Measurements from ENCODE around the gene ABHD2.
"Not testable (repeated sequence)": the region's sequence is repeated elsewhere in the genome, so short reads cannot be mapped to it uniquely, and the experiment has no call there.

Gene ABHD2

DNA sequence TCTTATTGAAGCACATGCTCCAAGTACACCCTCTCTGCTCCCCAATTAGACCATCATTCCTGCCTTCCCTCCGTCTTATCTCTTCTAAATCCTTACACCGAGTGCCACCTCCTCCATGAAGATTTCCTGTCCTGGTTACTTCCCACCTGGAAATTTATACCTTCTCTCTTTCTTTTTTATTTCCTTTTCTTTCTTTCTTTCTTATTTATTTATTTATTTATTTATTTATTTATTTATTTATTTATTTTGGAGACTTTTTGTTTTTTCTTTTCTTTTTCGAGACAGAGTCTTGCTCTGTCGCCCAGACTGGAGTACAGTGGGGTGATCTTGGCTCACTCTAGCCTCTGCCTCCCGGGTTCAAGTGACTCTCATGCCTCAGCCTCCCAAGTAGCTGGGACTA is 45.9 kb upstream of the ABHD2 start:
- no peak overlapping the region for H3K27ac ChIP-seq (ENCODE audit: low read length)
- DNase-seq = no peak
- no peaks in the 10 kb centered on the region for H3K9me3 ChIP-seq (replicated peaks; ENCODE audit: insufficient read depth, low read length)
- no peaks in the 10 kb centered on the region for H3K36me3 ChIP-seq (replicated peaks; ENCODE audit: insufficient read depth, low read length)
- TF ChIP-seq EZH2phosphoT487 (IDR thresholded peaks at IDR 0.05; ENCODE audit: low read length) (no peak), EZH2 (optimal IDR thresholded peaks at IDR 0.05; ENCODE audit: low read depth, low read length) (no peak), CTCF (IDR thresholded peaks at IDR 0.05; ENCODE audit: low read length) (no peak)
- H3K79me2 ChIP-seq (ENCODE audit: low read length) = no peaks in the 10 kb centered on the region
- H4K20me1 ChIP-seq (ENCODE audit: insufficient read depth, low read length) = no peaks in the 10 kb centered on the region
- no peaks in the 10 kb centered on the region for H3K9me2 ChIP-seq (replicated peaks; ENCODE audit: insufficient read depth, low read length)
- no peaks in the 10 kb centered on the region for H3K4me1 ChIP-seq (ENCODE audit: low read length)
- H2AFZ ChIP-seq (ENCODE audit: low read length) = no peak overlapping the region
- no peaks in the 10 kb centered on the region for H3F3A ChIP-seq (ENCODE audit: insufficient read depth, low read length)
- H3K4me2 ChIP-seq (ENCODE audit: low read depth, low read length) = no peak overlapping the region
- no peaks in the 10 kb centered on the region for H3K27me3 ChIP-seq (replicated peaks; ENCODE audit: insufficient read depth, low read length)
- H3K9ac ChIP-seq (ENCODE audit: low read length) = no peak overlapping the region
- H3K4me3 ChIP-seq (ENCODE audit: low read length) = no peak overlapping the region

GRCh38 chr15:89043031-89044002 is 44.9 kb upstream of the ABHD2 start:
- H3K9me3 ChIP-seq (replicated peaks; ENCODE audit: insufficient read depth, low read length) = no peaks in the 10 kb centered on the region
- DNase-seq = no peak

GRCh38 chr15:89049016-89049666 is 39.1 kb upstream of the ABHD2 start:
- H3K4me3 ChIP-seq (ENCODE audit: low read length); H3K27me3 ChIP-seq (replicated peaks; ENCODE audit: insufficient read depth, low read length); H4K20me1 ChIP-seq (ENCODE audit: insufficient read depth, low read length); H3F3A ChIP-seq (ENCODE audit: insufficient read depth, low read length); H3K4me2 ChIP-seq (ENCODE audit: low read depth, low read length); H3K9me2 ChIP-seq (replicated peaks; ENCODE audit: insufficient read depth, low read length); H3K79me2 ChIP-seq (ENCODE audit: low read length); H3K4me1 ChIP-seq (ENCODE audit: low read length); H2AFZ ChIP-seq (ENCODE audit: low read length); H3K27ac ChIP-seq (ENCODE audit: low read length); DNase-seq; H3K9me3 ChIP-seq (replicated peaks; ENCODE audit: insufficient read depth, low read length); H3K9ac ChIP-seq (ENCODE audit: low read length); H3K36me3 ChIP-seq (replicated peaks; ENCODE audit: insufficient read depth, low read length): not testable (repeated sequence)

More at GRCh38 chr15:89043031-89044002, 44.9 kb upstream of the ABHD2 start:
- H3K4me1 ChIP-seq (ENCODE audit: low read length) = no peaks in the 10 kb centered on the region
- H3K27ac ChIP-seq (ENCODE audit: low read length) = no peak overlapping the region
- no peak overlapping the region for H3K4me3 ChIP-seq (ENCODE audit: low read length)
- H4K20me1 ChIP-seq (ENCODE audit: insufficient read depth, low read length) = no peaks in the 10 kb centered on the region
- TF ChIP-seq CTCF (IDR thresholded peaks at IDR 0.05; ENCODE audit: low read length) = no peak
- no peak for TF ChIP-seq EZH2phosphoT487 (IDR thresholded peaks at IDR 0.05; ENCODE audit: low read length)
- no peak for TF ChIP-seq EZH2 (optimal IDR thresholded peaks at IDR 0.05; ENCODE audit: low read depth, low read length)
- H3K4me2 ChIP-seq (ENCODE audit: low read depth, low read length) = no peak overlapping the region
- H3K36me3 ChIP-seq (replicated peaks; ENCODE audit: insufficient read depth, low read length) = no peaks in the 10 kb centered on the region
- H3K9me2 ChIP-seq (replicated peaks; ENCODE audit: insufficient read depth, low read length) = no peaks in the 10 kb centered on the region
- no peaks in the 10 kb centered on the region for H3K79me2 ChIP-seq (ENCODE audit: low read length)
- H2AFZ ChIP-seq (ENCODE audit: low read length) = no peak overlapping the region
- no peak overlapping the region for H3K9ac ChIP-seq (ENCODE audit: low read length)
- no peaks in the 10 kb centered on the region for H3F3A ChIP-seq (ENCODE audit: insufficient read depth, low read length)
- H3K27me3 ChIP-seq (replicated peaks; ENCODE audit: insufficient read depth, low read length) = no peaks in the 10 kb centered on the region

Measured in MM.1S (cell line).